Endodermal cell (in vitro differentiated cells): ENCODE measurements around the gene MYNN. TPM values are rescaled to one million over a fixed set of nuclear protein-coding genes. Genes with fewer than 3 reads are reported as not detected.

Source experiments
- DNase-seq: peaks from one replicate; pipeline ENCODE4 v3.0.0-alpha.2; 2017
- H3K27ac ChIP-seq: 2 replicates; pipeline ENCODE4 v1.5.1; 2013; ENCODE audit warnings: mild to moderate bottlenecking, low read depth, low read length, moderate library complexity
- H3K27me3 ChIP-seq: 2 replicates; pipeline ENCODE4 v1.6.1; 2013; ENCODE audit warnings: mild to moderate bottlenecking, low read length, moderate library complexity; ENCODE audit not compliant: insufficient read depth, control insufficient read depth, poor library complexity, severe bottlenecking
- H3K36me3 ChIP-seq: 2 replicates; pipeline ENCODE4 v1.7.0; 2013; ENCODE audit warnings: mild to moderate bottlenecking, low read length, moderate library complexity; ENCODE audit not compliant: control insufficient read depth, insufficient read depth
- H3K4me1 ChIP-seq: one replicate; pipeline ENCODE4 v1.7.0; 2013; ENCODE audit warnings: low read length; ENCODE audit not compliant: control insufficient read depth, insufficient read depth
- H3K4me3 ChIP-seq: 2 replicates; pipeline ENCODE4 v1.5.1; 2013; ENCODE audit warnings: mild to moderate bottlenecking, low read length, moderate library complexity
- H3K9ac ChIP-seq: 2 replicates; pipeline ENCODE4 v1.6.1; 2013; ENCODE audit warnings: mild to moderate bottlenecking, low read length, moderate library complexity; ENCODE audit not compliant: poor library complexity, severe bottlenecking; ENCODE audit errors: extremely low read depth
- H3K9me3 ChIP-seq: 2 replicates; pipeline ENCODE4 v1.6.1; 2013; ENCODE audit warnings: mild to moderate bottlenecking, low read length, moderate library complexity; ENCODE audit not compliant: control insufficient read depth
- H3K27ac Mint-ChIP-seq: 2 replicates; pipeline ENCODE4 v1.8.0; 2020; ENCODE audit warnings: mixed read lengths
- H3K27me3 Mint-ChIP-seq: 2 replicates; pipeline ENCODE4 v1.8.0; 2021; ENCODE audit warnings: mild to moderate bottlenecking, mixed read lengths; ENCODE audit not compliant: insufficient read depth
- H3K36me3 Mint-ChIP-seq: 2 replicates; pipeline ENCODE4 v1.8.0; 2020; ENCODE audit warnings: low read depth, mixed read lengths
- H3K4me1 Mint-ChIP-seq: 2 replicates; pipeline ENCODE4 v1.8.0; 2020; ENCODE audit warnings: mixed read lengths
- H3K4me3 Mint-ChIP-seq: 2 replicates; pipeline ENCODE4 v1.8.0; 2020; ENCODE audit warnings: mild to moderate bottlenecking, moderate library complexity, mixed read lengths
- H3K9me3 Mint-ChIP-seq: 2 replicates; pipeline ENCODE4 v1.8.0; 2020; ENCODE audit warnings: mild to moderate bottlenecking, mixed read lengths
- CTCF ChIP-seq: fragments of 200-600 bp; sonication (generic); conservative IDR thresholded peaks from 2 replicates; pipeline ENCODE4 v1.5.0; 2021; ENCODE audit warnings: antibody characterized with exemption, mild to moderate bottlenecking
- whole genome bisulfite sequencing, 2 experiments: methylation state at CpG; one replicate each; pipeline versions ENCODE4 v1.1.5 to v1.1.7; 2013; ENCODE audit warnings: missing lambda C conversion rate in 2 of 2, mixed read lengths in 1 of 2; ENCODE audit not compliant: insufficient coverage in 1 of 2, insufficient read length in 1 of 2; 5-methylcytosine and 5-hydroxymethylcytosine counted together
- total RNA-seq, 2 donors: library from RNA; stranded (reverse); fragmentation: NEBNext Ultra II Directional in 1 of 2; extraction: Animal tissue kit (Norgen Biotek cat#: 25700) in 1 of 2; gene quantifications; 2 replicates in 1 of 2; 3 replicates in 1 of 2; pipeline ENCODE4 v1.2.1, GENCODE V29; 2021

The MYNN gene
- total RNA-seq, 2 donors from 2014 or later: 13.3 to 14.1 TPM

- H3K9ac ChIP-seq: no peak overlapping the region
- no peak overlapping the region for H3K27ac Mint-ChIP-seq
- no peaks in the 10 kb centered on the region for H3K4me1 ChIP-seq
- no peaks in the 10 kb centered on the region for H3K9me3 Mint-ChIP-seq
- TF ChIP-seq CTCF: no peak
- no peaks in the 10 kb centered on the region for H3K4me1 Mint-ChIP-seq
- no peak for DNase-seq
- H3K27me3 Mint-ChIP-seq: peaks cover 4% of the 10 kb centered on the region
- H3K36me3 ChIP-seq: no peaks in the 10 kb centered on the region
- no peaks in the 10 kb centered on the region for H3K9me3 ChIP-seq
- no peak overlapping the region for H3K27ac ChIP-seq
- no peak overlapping the region for H3K4me3 Mint-ChIP-seq
- no peaks in the 10 kb centered on the region for H3K36me3 Mint-ChIP-seq
- H3K27me3 ChIP-seq: no peaks in the 10 kb centered on the region
- WGBS, 2 experiments: 92 to 93% methylated on average over 2 of the region's 2 CpGs
- no peak overlapping the region for H3K4me3 ChIP-seq
Observed at GRCh38 chr3:169750665-169751064, 22.5 kb upstream of the MYNN start.

- Mint-ChIP-seq H3K4me1 (no peaks in the 10 kb centered on the region), H3K4me3 (no peak overlapping the region), H3K9me3 (no peaks in the 10 kb centered on the region), H3K36me3 (no peaks in the 10 kb centered on the region), H3K27me3 (peaks cover 4% of the 10 kb centered on the region), H3K27ac (no peak overlapping the region)
- Histone ChIP-seq H3K9me3 (no peaks in the 10 kb centered on the region), H3K27me3 (no peaks in the 10 kb centered on the region), H3K36me3 (no peaks in the 10 kb centered on the region), H3K4me1 (no peaks in the 10 kb centered on the region), H3K4me3 (no peak overlapping the region), H3K9ac (no peak overlapping the region), H3K27ac (no peak overlapping the region)
- 86 to 90% methylated on average over 1 to 2 of the region's 2 CpGs for WGBS, 2 experiments
- DNase-seq: no peak
- no peak for TF ChIP-seq CTCF
Observed at GRCh38 chr3:169751875-169752274, 21.3 kb upstream of the MYNN start.

- H3K27me3 Mint-ChIP-seq: no peaks in the 10 kb centered on the region
- TF ChIP-seq CTCF: no peak
- 79 to 92% methylated on average over 3 of the region's 3 CpGs for WGBS, 2 experiments
- H3K27ac ChIP-seq: no peak overlapping the region
- no peak overlapping the region for H3K4me3 ChIP-seq
- no peaks in the 10 kb centered on the region for H3K36me3 Mint-ChIP-seq
- no peaks in the 10 kb centered on the region for H3K9me3 ChIP-seq
- no peak overlapping the region for H3K4me3 Mint-ChIP-seq
- DNase-seq: no peak
- no peaks in the 10 kb centered on the region for H3K4me1 ChIP-seq
- no peak overlapping the region for H3K27ac Mint-ChIP-seq
- no peak overlapping the region for H3K9ac ChIP-seq
- H3K4me1 Mint-ChIP-seq: no peaks in the 10 kb centered on the region
- H3K9me3 Mint-ChIP-seq: no peaks in the 10 kb centered on the region
- no peaks in the 10 kb centered on the region for H3K27me3 ChIP-seq
- H3K36me3 ChIP-seq: no peaks in the 10 kb centered on the region
Observed at GRCh38 chr3:169754711-169755110, 18.5 kb upstream of the MYNN start.
